HG03097 (cell line): ENCODE results near the gene STK10.
A peak's percentile ranks its signal among the peaks of the same experiment; 100 is the strongest.

Experiments used
- ATAC-seq: cut with Tn5 transposase; IDR thresholded peaks from one replicate; pipeline ENCODE4 v1.9.1; 2021; ENCODE audit not compliant: unreplicated experiment, low FRiP score

STK10 gene

DNA sequence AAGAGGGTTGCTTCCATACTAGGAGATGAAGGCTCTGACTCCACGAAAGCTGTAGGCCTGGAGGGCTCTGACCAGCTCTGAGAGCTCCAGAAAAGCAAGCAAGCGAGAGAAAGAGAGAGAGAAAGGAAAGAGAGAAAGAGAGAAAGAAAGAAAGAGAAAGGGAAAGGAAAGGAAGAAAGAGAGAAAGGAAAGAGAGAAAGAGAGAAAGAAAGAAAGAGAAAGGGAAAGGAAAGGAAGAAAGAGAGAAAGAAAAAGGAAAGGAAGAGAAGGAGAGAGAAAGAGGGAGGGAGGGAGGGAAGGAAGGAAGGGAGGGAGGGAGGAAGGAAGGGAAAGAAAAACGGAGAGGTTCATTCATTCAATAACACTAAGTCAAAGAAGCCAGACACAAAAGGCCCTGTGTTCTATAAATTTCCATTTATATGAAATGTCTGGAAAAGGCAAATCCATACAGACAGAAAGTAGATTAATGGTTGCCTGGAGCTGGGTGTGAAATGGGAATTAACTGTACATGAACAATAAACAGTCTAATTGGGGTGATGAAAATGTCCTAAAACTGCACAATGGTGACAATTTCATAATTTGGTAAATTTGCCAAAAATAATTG lies 1.8 kb upstream of the STK10 start:
- no peak for ATAC-seq

DNA sequence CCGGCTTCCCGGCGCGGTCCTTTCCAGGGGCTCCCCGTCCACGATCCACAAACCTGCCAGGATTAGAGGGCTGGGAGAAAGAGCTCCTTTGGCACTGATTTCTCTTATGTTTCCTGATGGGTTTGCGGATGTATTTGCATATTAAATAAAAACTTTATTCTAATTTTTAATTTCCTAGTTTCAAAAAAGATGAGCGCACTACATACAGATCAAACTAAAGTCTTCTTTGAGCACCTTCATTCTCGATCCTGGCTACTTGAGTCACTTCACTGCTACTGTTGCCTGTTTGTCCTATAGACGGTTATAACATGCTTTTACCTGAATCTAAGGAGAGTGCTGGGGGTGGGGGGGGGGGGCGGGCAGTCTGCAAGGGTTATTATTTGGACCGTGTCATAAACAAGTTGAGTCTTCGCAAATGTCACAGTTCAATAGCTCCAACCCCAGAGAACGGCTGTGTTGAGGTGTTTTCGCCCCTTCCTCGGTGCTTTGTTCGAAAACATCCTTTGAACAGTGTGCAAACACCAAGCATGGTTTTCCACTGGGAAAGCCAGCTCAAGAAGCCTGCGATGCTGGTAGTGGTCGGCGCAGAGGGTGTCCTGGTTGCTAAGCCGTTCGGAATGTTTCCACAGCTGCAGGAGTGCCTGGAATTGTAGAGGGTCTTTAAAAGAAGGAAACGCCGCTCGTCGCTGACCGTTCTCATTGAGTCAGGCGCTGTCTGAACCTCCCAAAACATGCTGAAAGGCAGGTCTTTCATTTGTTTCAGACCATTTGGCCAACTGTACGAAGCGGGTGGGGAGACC lies 1.1 kb upstream of the STK10 start:
- no peak for ATAC-seq

DNA sequence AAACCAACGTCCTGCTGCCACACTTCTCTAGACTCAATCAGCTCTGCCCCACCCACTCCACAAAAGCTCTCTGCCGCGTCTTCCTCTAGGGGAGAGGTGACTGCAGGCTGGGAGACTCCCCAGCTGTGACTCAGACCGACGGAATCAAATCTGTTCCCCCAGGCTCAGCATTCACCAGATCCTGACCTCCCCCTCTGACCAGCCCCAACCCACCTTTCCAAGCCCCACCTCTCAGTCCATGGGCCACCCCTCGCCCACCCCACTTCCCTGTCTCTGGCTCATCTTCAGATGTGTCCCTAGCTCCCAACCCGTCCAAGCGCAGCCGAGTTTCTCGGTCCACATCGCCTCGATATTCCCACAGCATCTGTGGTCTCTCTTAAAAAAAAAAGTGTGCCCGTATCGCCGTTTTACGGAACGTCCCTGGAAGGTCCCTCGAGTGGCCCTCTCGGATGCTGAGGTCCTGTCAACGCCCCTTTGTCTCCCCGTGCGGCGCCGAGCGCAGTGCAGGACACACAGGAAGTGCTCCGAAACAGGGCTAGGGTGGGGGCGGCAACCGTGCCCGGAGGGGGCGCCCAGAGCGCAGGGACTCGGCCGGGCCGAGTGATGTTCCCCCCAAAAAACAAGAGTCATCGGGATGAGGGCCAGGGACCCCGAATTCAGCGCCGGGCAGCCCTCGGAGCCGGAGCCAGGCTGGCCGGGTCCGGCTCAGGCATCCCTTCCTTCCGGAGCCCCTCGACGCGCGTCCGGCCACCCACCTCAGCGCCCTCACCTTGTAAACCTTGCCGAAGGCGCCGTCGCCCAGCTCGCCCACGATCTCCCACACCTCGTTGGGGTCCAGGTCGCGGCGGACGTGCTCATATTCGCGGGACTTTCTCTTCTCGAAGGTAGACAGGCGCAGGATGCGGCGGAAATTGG lies 649 bp downstream of the STK10 start:
- ATAC-seq = peak; percentile 3

DNA sequence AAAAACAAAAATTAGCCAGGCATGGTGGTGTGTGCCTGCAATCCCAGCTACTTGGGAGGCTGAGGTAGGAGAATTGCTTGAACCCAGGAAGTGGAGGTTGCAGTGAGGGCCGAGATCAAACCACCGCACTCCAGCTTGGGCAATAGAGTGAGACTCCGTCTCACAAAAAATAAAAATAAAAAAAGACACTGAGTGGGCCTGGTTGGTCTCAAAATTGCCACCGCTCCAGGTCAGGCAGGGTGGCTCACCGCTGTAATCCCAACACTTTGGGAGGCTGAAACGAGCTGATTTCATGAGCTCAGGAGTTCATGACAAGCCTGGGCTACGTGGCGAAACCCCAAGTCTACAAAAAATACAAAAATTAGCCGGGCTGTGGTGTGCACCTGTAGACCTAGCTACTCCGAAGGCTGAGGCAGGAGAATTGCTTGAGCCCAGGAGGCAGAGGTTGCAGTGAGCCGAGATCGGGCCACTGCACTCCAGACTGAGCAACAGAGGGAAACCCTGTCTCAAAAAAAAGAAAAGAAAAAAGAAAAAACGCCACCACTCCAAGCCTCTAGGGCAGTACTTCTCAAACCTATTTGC lies 1.8 kb downstream of the STK10 start:
- no peak for ATAC-seq

DNA sequence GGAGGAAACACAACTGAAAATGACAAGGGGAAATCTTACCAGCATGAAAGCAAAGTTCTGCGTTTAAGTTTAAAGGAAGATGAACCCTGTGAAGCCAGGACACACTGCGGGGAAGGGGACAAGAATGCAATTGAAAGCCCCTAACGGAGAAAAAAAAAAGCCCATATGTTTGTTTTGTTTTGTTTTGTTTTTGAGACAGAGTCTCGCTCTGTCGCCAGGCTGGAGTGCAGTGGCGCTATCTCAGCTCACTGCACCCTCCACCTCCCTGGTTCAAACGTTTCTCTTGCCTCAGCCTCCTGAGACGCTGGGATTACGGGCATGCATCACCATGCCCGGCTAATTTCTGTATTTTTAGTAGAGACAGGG lies 2.9 kb downstream of the STK10 start:
- ATAC-seq = no peak

DNA sequence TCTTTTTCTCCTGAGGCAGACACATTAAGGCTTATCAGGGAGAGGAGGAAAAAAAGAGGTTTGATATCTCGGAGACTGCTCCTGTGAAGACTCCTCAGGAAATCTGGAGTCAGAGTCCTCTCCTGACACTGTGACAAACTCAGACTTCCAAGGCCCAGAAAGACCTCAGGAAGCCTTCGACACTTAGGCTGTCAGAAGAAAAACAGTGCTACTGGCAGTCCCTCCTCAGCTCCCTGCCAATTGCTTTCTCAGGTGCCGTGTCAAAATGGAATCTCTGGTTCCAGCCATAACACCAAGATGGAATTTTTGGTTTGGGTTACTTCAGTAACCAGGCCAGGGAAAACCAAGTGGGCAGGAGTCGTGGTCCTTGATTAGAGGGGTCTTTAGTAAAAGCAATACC lies 4.1 kb downstream of the STK10 start:
- no peak for ATAC-seq

DNA sequence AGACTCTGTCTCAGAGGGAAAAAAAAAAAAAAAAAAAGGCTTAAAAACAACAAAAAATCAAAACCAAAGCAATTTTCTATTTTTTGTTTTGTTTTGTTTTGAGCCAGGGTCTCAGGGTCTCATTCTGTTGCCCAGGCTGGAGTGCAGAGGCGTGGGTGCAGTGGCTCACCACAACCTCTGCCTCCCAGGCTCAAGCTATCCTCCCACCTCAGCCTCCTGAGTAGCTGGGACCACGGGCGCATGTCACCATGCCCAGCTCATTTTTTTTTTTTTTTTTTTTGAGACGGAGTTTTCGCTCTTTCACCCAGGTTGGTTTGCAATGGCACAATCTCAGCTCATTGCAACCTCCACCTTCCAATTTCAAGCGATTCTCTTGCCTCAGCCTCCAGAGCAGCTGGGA lies 5.7 kb downstream of the STK10 start:
- no peak for ATAC-seq

DNA sequence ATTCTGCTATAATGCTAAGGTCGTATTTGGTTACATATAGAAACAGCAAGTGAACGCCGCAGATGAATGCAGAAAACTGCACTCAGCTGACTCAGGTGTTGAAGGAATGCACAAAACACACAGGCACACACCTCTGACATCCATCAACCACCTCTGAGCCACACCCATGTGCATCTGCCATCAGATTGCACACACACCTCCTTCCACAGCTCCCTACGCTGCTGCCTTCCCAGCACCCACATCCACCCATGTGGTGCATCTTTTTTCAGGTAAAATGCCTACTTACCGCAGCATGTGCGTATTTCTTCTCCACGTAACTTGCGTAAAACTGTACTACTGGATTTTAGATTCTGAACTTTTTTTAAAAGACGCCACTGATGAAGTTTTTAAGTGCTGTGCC lies 7.1 kb downstream of the STK10 start:
- no peak for ATAC-seq

DNA sequence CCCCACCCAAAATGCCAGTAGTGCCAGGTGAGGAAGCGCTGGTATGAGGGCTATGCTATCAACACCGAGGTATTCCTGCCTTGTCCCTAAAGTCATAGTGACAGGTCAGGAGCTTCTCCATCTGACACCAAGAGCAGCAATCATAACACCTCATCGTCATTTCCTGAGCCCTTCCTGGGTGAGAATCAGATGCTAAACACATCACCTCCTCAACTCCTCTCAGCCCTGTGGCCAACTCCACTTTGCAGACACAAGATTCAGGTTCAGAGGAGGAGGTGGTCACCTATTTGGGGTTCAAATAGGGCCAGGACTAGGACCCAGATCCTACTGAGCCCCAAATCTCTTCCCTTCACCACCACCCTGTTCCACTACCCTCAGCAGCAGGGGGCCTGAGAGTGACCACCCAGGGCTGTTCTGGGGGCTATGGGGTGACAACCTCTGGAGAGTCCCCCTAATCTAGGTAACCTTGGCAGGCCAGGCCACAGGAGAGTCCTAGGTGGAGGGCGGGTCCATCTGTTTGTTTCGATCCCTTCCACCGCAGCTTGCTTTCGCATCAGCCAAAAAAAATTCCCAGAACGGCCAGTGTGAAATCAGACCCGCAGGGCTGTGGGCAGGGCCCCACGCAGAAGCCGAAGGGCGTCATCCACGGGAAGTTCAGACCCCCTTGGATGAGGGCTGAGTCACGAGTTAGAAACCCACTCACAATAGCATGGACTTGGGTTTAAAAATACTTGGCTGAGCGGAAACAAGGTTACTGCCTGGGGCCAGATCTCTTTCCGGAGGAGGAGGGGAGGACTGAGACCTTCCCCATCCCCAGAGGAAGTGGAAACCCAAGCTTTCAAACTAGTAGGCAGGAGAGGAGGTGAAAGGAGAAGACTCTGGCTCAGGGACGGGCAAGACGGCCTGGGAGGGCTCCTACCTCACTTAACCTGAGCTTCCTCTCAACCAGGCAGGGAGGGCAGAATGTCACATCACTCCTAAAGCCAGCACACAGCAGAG lies 8.7 kb downstream of the STK10 start:
- ATAC-seq = peak; percentile 33

DNA sequence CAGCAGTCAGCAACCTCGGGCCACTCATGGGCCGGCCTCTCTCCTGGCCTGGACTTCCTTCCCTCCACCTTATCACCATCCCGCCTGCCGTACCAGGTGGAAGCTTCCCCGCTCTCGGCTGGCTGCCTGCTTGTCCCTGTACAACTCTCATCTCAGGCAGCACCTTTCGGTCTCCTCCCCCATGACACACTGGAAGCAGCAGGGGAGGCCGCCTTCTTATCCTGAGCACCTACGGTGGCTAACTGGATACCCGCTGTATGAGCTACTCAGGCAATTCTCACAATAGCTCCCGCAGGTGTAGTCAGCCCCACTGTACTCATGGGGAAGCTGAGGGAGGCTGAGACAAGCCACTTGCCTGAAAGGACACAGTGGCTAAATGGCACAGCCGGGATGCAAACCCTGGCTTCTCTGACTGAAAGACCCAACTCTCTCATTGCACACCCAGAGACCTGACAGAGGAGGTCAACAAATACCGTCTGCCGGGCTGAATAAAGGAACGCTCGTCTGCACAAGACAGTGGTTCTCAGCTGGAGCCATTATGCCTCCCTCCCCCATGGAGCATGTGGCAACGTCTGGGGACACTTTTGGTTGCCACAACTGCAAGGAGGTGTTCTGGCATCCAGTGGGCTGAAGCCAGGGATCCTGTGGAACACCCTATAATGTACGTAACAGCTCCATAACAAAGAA lies 9.6 kb downstream of the STK10 start:
- ATAC-seq = peak; percentile 2

DNA sequence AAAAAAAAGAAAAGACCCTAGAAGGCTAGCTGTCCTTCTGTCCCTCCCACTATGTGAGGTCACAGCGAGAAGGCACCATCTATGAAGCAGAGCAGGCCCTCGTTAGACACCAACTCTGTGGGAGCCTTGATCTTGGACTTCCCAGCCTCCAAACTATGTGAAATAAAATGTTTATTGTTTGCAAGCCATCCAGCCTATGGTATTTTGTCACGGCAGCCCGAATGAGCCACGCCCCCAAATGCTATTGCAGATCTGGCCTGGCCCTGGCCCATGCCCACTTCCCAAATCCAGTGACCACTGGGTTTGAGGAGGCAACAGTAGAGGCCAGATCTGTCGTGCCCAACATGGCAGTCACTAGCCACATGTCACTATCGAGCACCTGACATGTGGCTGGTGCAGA lies 10.8 kb downstream of the STK10 start:
- no peak for ATAC-seq

DNA sequence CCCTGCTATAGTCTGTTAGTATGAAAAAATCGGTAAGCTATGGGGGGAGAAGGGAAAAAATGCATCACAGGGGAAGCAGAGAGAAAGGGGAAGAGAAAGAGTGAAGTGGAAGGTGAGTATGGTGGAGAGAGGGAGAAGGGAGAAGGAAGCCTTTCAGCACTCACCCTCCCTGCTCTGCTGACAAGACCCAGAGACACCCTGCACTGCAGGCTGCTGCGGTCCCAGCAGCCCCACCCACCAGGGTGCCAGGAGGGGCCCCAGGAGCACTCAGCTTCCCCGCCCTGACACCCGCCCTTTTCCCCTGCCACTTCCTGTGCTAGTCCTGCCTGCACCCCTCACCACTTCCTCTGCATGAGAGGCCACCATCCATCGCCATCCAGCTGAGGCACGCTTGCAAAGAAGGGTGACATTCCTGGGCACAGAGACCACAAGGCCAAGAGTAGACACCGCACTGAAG lies 12.7 kb downstream of the STK10 start:
- ATAC-seq = peak; percentile 38

DNA sequence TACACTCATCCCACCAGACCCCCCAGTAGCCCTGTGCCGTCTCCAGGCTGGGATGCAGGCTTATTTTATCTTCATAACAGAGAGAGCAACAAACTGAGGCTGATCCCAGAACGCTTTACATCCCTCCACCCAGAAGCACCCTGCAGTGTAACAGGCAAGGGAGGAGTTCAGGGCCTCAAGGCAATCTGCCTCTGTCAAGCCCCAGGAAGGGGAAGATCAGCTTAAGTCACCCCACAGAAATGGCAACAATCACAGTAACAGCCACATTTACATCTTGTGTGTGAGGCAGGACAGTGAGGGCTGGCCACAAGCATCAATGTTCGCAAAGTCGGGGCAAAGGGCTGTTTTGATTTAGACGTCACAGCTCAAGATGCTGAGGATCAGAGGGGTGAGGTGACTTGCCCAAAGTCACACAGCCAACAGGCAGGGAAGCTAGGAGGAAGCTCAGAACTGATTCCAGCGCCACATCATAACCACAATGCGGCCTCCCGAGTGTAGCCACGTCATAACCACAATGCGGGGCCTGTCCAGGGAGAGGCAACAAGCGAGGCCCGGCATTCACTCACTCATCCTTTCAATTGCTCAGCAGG lies 14.4 kb downstream of the STK10 start:
- no peak for ATAC-seq

DNA sequence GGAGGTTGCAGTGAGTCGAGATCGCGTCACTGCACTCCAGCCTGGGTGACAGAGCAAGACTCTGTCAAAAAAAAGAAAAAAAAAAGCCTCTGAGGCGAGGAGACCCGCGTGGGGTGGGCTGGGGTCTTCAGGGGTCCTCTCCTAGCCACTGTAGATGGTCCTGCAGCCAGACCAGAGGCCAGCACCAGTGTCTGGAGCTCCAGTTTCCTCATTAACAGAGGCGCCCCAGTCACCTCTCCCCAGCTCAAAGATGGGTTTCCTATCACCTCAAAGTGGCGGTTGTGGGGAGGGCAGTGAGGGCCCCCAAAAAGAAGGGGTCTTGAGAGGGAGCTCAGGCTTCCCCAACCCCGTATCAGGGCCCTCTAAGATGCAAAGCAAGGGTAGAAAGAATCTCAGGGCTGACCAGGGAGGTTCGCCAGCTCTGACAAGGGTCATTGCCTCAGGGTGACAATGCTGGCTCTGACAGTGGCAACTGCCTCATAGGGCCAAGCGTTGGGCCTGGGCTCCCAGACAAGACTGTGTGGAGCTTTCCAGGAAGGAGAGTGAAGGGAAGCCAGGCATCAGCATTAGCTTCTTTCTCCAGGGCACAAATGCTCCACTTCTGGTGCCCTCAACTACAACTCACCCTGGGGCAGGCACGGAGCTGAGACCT lies 15.0 kb downstream of the STK10 start:
- ATAC-seq = no peak

DNA sequence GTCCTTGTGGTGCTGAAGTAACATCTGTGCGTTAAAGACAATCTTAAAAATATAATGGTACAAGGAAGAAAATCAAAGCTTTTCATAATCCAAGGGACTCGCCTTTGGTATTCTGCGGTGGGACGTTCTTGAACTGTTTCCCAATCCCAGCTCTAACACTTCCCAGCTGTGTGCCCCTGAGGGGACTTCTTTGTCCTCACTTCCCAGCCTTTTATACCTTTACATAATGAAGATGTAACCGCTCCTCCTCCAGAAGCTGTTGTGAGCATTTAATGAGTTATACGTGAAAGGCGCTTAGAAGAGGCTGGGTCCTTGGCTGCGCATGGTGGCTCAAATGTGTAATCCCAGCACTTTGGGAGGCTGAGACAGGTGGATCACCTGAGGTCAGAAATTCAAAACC lies 16.9 kb downstream of the STK10 start:
- no peak for ATAC-seq

DNA sequence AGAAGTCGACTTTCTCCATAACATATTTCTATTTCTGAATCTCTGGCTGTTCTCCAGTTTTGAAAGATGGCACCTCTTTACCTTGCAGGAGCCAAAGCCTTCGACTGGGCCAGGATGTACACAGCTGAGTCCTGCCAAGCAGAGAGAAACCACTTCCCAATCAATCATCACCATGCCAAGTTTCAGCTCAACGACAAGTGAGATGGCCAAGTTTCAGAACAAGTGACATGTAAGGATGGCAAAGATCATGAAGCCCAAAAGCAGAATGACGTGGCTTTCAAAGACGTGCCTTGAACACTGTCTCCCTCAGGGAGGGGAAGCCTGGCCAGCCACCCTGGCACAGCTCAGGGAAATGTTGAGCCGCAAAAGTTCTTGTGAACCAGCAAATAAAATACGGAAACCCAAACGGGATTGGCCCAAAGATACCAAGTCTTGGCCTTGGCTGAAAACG lies 17.7 kb downstream of the STK10 start:
- no peak for ATAC-seq

DNA sequence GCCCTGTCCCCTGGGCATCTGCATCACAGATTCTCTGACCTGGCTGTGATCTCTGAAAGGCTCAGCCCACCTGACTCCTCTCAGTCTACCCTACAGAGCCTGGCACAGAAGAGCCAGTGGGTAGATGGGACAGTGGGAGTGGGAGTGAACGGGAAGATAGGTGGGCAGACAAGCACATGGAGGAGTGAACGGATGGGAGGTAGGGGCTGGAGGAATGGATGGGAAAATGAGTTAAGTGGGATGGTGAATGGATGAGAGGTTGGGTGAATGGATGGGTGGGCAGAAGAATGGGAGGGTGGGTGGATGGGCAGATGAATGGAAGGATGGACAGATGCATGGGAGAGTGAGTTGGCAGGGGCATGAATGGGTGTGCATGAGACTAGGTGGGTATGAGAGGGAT lies 18.8 kb downstream of the STK10 start:
- no peak for ATAC-seq

DNA sequence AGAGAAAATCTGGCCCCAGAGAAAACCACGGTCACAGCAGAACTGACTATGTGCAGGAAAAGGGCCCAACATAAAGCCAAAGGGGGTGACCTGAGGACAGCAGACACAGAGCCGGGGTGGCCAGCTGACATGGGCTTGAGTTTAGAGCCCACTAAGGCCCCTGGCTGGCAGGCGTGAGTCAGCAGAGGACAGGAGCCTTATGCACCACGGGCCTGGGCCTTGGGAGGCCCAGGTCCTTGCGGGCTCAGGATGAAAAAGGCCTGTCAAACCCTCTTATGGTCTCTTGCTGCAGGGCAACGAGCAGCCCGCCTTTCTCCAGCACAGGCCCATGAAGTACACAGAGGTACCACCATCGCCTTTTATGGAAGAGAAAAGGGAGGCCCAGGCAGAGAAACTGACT lies 19.7 kb downstream of the STK10 start:
- no peak for ATAC-seq
